Activated CD4-positive, alpha-beta T cell treated with anti-CD3 and anti-CD28 coated beads, Interleukin-2, Interleukin-6, amounts not matched to agents 100 ng/mL and 50 ng/mL, durations not matched to agents 16 hours and 8 hours (primary cell): ENCODE measurements around the gene CYP1B1.
"Not testable (repeated sequence)": the region's sequence is repeated elsewhere in the genome, so short reads cannot be mapped to it uniquely, and the experiment has no call there.

Experiments
- DNase-seq: peaks from one replicate; pipeline ENCODE4 v3.0.0-alpha.2; 2020

CYP1B1 gene

GRCh38 chr2:38075507-38076151, at the start of gene CYP1B1:
TSS of gene CYP1B1 (minus strand) at chr2:38076151. CDS start at chr2:38075388, 763 bp downstream.
- DNase-seq, result peak; percentile 24

GRCh38 chr2:38125007-38125406, 49.1 kb upstream of the CYP1B1 start:
- no peak for DNase-seq

- DNase-seq, result no peak
These were observed 48.0 kb upstream of the CYP1B1 start for GRCh38 chr2:38123911-38124310.

- DNase-seq, result no peak
These were observed 46.4 kb upstream of the CYP1B1 start for GRCh38 chr2:38122344-38122743.

- DNase-seq, result no peak
These were observed 45.5 kb upstream of the CYP1B1 start for GRCh38 chr2:38121481-38121880.

GRCh38 chr2:38120829-38121228, 44.9 kb upstream of the CYP1B1 start:
- DNase-seq, result no peak

- no peak for DNase-seq
These were observed 44.3 kb upstream of the CYP1B1 start for GRCh38 chr2:38120264-38120592.

GRCh38 chr2:38116762-38117161, 40.8 kb upstream of the CYP1B1 start:
- DNase-seq, result no peak

- DNase-seq, result peak; percentile 88
These were observed 39.5 kb upstream of the CYP1B1 start for GRCh38 chr2:38115216-38116032.

- no peak for DNase-seq
These were observed 38.2 kb upstream of the CYP1B1 start for GRCh38 chr2:38113981-38114708.

- no peak for DNase-seq
These were observed 37.1 kb upstream of the CYP1B1 start for GRCh38 chr2:38113051-38113450.

GRCh38 chr2:38111350-38111749, 35.4 kb upstream of the CYP1B1 start:
- DNase-seq, result not testable (repeated sequence)

GRCh38 chr2:38109732-38110181, 33.8 kb upstream of the CYP1B1 start:
- DNase-seq, result no peak

- peak; percentile 41 for DNase-seq
These were observed 33.2 kb upstream of the CYP1B1 start for GRCh38 chr2:38108907-38109731.

GRCh38 chr2:38107738-38108410, 31.9 kb upstream of the CYP1B1 start:
- no peak for DNase-seq

- DNase-seq, result peak; percentile 69
These were observed 30.6 kb upstream of the CYP1B1 start for GRCh38 chr2:38106405-38107094.

- DNase-seq, result no peak
These were observed 30.0 kb upstream of the CYP1B1 start for GRCh38 chr2:38105922-38106321.

- no peak for DNase-seq
These were observed 28.6 kb upstream of the CYP1B1 start for GRCh38 chr2:38104598-38104997.

GRCh38 chr2:38100328-38100727, 24.4 kb upstream of the CYP1B1 start:
- no peak for DNase-seq

- no peak for DNase-seq
These were observed 23.4 kb upstream of the CYP1B1 start for GRCh38 chr2:38099099-38100028.
